ENCODE measurements around the gene FIBP. TPM values are rescaled to one million over a fixed set of nuclear protein-coding genes. Genes with fewer than 3 reads are reported as not detected.

Gene FIBP
- total and polyA plus RNA-seq, 10 of the 15 experiments (the other 5 are each of a cell fraction or from before 2014, with no cell fraction given) = 65.1 to 182 (median 94.6) TPM

DNA sequence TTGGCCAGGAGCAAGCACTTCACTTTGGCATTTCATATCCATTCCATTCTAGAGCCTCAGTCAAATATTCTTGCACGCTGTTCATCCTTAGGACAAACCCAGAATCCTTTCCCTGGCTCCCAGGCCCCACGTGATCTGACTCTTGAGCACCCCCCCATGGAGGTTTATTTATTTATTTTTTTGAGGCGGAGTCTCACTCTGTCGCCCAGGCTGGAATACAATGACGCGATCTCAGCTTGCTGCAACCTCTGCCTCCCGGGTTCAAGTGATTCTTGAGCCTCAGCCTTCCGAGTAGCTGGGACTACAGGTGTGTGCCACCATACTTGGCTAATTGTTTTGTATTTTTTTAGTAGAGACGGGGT, 44.3 kb upstream of the FIBP start:
- TF ChIP-seq, protein P1, sequence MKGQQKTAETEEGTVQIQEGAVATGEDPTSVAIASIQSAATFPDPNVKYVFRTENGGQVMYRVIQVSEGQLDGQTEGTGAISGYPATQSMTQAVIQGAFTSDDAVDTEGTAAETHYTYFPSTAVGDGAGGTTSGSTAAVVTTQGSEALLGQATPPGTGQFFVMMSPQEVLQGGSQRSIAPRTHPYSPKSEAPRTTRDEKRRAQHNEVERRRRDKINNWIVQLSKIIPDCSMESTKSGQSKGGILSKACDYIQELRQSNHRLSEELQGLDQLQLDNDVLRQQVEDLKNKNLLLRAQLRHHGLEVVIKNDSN (IDR thresholded peaks at IDR 0.05; ENCODE audit: borderline replicate concordance, extremely low read length, insufficient read depth, low read depth, low read length) = peak; percentile 16
- TF ChIP-seq IRF4 (IDR thresholded peaks at IDR 0.05; ENCODE audit: low read depth, low read length) (no peak), RAD51 (IDR thresholded peaks at IDR 0.05) (peak; percentile 47; the same call in 1 of the 2 replicates)
- TF ChIP-seq, protein P2, sequence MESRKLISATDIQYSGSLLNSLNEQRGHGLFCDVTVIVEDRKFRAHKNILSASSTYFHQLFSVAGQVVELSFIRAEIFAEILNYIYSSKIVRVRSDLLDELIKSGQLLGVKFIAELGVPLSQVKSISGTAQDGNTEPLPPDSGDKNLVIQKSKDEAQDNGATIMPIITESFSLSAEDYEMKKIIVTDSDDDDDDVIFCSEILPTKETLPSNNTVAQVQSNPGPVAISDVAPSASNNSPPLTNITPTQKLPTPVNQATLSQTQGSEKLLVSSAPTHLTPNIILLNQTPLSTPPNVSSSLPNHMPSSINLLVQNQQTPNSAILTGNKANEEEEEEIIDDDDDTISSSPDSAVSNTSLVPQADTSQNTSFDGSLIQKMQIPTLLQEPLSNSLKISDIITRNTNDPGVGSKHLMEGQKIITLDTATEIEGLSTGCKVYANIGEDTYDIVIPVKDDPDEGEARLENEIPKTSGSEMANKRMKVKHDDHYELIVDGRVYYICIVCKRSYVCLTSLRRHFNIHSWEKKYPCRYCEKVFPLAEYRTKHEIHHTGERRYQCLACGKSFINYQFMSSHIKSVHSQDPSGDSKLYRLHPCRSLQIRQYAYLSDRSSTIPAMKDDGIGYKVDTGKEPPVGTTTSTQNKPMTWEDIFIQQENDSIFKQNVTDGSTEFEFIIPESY (IDR thresholded peaks at IDR 0.05) = 0 out of 2 replicates have a peak, but pooled peaks have one; percentile 22
- H3K9me3 ChIP-seq (replicated peaks; ENCODE audit: control insufficient read depth, insufficient read depth, low read length) = no peaks in the 10 kb centered on the region
- H4K20me1 ChIP-seq (ENCODE audit: control insufficient read depth, insufficient read depth) = no peaks in the 10 kb centered on the region
- ChIA-PET SMC1A (ENCODE audit: uncharacterized antibody, unreplicated experiment) (interaction anchor here (1.3 to 1.7 kb wide), 3 partner anchors 10 to 45 kb away, joined by 3 to 4 read pairs (median 3); no protein-coding TSS in a partner anchor), CTCF (interaction anchor here (0.6 to 3.1 kb wide), 7 partner anchors 10 to 318 kb away, joined by 3 to 16 read pairs (median 8); partner anchors contain the start of genes CCDC85B and FIBP), POLR2A (interaction anchor here (1.1 to 2.1 kb wide), 2 partner anchors 10 to 28 kb away, joined by 3 to 6 read pairs; no protein-coding TSS in a partner anchor), RAD21 (ENCODE audit: unreplicated experiment) (interaction anchor here (1.3 to 2.2 kb wide), 2 partner anchors 13 to 48 kb away, joined by 3 to 8 read pairs; no protein-coding TSS in a partner anchor)
- no peak overlapping the region for H3K27ac ChIP-seq (ENCODE audit: control insufficient read depth, insufficient read depth)
- FAIRE-seq = no peak
- no TSS peak for BruUV-seq (replicated peaks)
- ATAC-seq = no peak
- no peak for DNase-seq (ENCODE audit: low read depth, low spot score)
- H3K4me1 ChIP-seq (ENCODE audit: control insufficient read depth, insufficient read depth, low read length) = peaks cover 15% of the 10 kb centered on the region
- H3K36me3 ChIP-seq (ENCODE audit: control insufficient read depth in 2 of 2, insufficient read depth in 2 of 2, low read length in 1 of 2) = no peaks in the 10 kb centered on the region
- no peak overlapping the region for H3K9ac ChIP-seq (ENCODE audit: control insufficient read depth, insufficient read depth, low read length)
- H2AFZ ChIP-seq (ENCODE audit: control insufficient read depth, low read depth, low read length) = no peak overlapping the region
- H3K79me2 ChIP-seq (ENCODE audit: control insufficient read depth, insufficient read depth, low read length) = no peaks in the 10 kb centered on the region
- intact Hi-C loops (cut with micrococcal nuclease; ENCODE audit: unreplicated experiment) (no loop called here), in situ Hi-C loops (cut with MboI) (no loop called here)
- H3K4me2 ChIP-seq (ENCODE audit: control insufficient read depth, insufficient read depth) = no peak overlapping the region
- 81% methylated on average over 9 of the region's 9 CpGs for WGBS (ENCODE audit: insufficient coverage, insufficient replicate concordance, low lambda C conversion rate, missing lambda C conversion rate)
- H3K27me3 ChIP-seq (replicated peaks in 1 of 2; ENCODE audit: control insufficient read depth in 2 of 2, insufficient read depth in 2 of 2, low read length in 1 of 2) = no peaks in the 10 kb centered on the region
- H3K4me3 ChIP-seq = no peak overlapping the region

Measured in GM12878 (cell line).